ENCODE data around the gene IQGAP1.
"Not testable (repeated sequence)": the region's sequence is repeated elsewhere in the genome, so short reads cannot be mapped to it uniquely, and the experiment has no call there.

The IQGAP1 gene

DNA sequence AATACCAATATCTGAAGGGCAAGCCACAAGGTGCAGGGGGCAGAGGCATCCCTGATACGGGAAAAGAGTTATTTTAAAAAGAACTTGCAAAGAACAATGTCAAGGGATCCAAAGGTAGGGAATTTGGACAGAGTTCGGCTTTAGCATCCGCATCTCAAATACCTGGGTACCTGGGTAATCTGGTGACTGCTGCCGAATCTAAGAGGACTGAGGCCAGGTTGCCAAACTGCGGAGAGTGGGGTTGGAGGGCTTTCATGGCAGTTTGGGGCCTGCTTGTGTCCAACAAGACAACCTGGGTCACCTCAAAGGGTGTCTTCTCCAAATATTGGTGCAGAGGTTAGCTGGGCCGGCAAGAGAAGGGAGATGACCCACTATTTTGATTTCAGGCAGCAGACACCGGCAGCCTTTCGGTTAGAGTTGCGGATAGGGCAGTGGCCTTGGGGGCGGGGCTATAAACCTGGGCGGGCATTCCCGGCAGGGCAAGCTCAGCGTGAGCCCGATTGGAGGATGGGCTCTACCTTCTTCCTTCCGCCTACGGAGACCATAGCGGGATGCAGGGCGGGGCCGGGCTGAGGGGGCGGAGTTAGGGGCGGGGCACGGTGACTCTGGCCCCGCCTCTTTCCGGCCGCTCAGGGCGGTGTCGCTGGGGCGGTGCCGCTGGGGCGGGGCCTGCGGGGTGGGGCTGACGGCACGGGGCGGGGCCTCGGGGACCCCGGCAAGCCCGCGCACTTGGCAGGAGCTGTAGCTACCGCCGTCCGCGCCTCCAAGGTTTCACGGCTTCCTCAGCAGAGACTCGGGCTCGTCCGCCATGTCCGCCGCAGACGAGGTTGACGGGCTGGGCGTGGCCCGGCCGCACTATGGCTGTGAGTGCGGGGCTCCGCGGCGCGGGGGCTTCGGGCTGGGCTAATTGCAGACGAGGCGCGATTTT lies at the start of gene IQGAP1:
Gene IQGAP1, plus strand, starts transcription at position 709 of the 928 bp plus-strand sequence. Its CDS starts 100 bp downstream, at position 809.
- no peak for FAIRE-seq

DNA sequence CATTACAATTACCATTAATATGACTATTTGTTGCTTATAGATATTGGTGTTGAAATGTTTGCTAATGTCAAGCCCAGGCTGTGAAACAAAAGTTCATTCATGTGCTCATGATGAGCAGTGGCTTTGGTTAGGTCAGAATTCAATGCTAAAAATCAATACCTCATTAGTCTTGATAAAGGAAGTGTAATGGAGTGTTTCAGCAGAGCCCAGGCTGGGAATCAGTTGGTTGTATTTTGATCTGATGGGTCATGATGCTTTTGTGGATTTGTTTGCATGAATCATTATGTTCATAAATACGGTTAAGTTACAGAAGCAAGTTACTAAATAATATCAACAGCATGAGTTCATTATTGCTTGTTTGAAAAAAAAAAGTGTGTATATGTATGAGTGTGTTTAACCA lies 49.5 kb upstream of the IQGAP1 start:
- no peak for FAIRE-seq

DNA sequence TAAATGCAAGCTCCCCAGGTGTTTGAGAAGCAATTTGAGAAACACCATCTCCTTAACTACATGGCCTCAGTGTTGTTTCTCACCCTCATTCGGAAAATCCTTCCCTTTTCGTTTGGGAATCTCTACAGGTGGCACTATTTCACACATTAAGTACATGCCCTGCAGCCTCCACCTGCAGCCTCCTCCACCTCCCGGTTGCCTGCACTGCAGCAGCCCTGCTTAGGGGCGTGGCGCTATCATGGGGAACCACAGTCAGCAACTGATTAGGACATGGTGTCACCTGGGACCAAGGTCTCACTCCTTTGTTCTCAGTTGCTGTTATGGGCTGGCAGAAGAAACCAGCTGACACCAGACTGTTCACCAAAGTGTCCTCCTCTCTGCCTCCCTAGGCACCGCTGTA lies 47.7 kb upstream of the IQGAP1 start:
- no peak for FAIRE-seq

- FAIRE-seq: no peak
Observed at GRCh38 chr15:90343302-90343790, 44.7 kb upstream of the IQGAP1 start.

- no peak for FAIRE-seq
Observed at GRCh38 chr15:90344662-90345061, 43.4 kb upstream of the IQGAP1 start.

GRCh38 chr15:90345857-90346256 lies 42.2 kb upstream of the IQGAP1 start:
- no peak for FAIRE-seq

GRCh38 chr15:90347431-90348065 lies 40.5 kb upstream of the IQGAP1 start:
- not testable (repeated sequence) for FAIRE-seq

DNA sequence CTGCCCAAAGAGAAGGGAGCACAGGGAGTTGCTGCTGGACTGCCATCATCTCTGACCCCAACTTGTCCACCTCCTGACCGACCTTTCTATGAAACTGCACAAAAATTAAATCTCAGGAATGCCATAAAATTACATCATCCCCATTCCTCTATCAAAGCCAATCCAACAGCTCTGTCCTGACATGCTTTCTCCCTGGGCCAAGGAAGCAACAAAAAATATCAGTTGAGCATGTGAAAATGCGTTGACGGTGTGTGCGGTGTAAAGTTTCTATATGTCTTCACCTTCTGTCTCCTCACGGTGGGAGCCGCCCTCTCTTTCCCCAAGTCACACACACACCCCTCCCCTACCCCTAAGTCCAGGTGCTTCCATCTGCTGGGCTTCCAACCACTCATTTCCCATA lies 39.6 kb upstream of the IQGAP1 start:
- FAIRE-seq: no peak

GRCh38 chr15:90349072-90349471 lies 39.0 kb upstream of the IQGAP1 start:
- no peak for FAIRE-seq

GRCh38 chr15:90349821-90350220 lies 38.2 kb upstream of the IQGAP1 start:
- FAIRE-seq: no peak

- FAIRE-seq: no peak
Observed at GRCh38 chr15:90351479-90352106, 36.4 kb upstream of the IQGAP1 start.

GRCh38 chr15:90352107-90352893 lies 35.7 kb upstream of the IQGAP1 start, which contains the start of gene ZNF774:
ZNF774 (plus strand) TSS chr15:90352284; CDS start chr15:90354661, 2,377 bp downstream.
- FAIRE-seq: peak; percentile 20

DNA sequence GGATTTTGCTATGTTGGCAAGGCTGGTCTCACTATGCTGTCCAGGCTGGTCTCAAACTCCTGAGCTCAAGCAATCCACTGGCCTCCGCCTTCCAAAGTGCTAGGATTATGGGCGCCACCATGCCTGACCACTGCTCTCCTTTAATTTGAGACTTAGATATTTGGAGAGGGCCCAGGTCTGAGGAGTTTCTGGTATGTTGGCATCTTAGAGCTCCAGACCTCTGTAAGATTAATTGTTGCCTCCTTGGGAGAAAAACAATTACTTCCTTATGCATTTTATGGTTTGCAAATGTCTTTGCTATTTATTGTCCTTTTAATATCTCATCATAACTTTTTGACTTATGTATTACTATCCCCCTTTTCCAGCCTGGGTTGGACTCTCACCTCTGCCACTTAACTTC lies 33.1 kb upstream of the IQGAP1 start:
- FAIRE-seq: no peak

DNA sequence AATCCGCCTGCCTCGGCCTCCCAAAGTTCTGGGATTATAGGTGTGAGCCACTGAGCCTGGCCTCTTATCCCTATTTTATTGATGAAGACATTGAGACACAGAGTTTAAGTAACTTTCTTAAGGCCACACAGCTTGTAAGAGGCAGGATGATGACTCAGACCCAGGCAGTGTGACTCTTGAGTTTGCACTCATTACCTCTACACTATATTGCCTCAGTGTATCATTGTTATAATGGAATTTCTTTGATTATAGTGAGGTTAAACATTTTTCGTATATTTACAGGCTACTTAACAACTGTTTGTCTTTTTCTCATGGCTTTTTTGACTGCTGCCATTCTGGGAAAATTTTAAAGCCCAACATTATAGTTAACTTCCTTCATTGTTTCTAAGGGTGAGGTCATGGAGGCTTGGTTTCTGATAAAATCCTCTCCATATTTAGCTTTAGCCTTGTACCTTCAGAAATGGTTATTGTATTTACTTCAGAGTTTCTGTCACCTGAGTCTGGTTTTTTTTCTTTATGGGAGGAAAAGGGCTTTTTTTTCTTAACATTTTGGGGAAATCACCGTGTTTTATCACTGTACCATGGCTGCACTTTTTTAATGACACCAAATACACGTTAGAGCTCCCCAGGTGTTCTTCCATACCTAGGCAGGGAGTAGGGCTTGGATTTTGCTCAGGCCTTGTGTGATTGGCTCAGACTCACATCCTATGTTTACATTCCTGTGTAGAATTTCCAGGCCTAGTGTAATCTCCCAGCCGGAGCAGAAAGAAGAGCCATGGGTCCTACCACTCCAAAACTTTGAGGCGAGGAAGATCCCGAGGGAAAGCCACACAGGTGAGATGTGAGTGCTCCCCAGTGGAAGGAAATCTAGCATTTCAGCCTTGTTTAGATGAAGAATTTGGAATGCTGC lies 29.7 kb upstream of the IQGAP1 start:
- FAIRE-seq: no peak

DNA sequence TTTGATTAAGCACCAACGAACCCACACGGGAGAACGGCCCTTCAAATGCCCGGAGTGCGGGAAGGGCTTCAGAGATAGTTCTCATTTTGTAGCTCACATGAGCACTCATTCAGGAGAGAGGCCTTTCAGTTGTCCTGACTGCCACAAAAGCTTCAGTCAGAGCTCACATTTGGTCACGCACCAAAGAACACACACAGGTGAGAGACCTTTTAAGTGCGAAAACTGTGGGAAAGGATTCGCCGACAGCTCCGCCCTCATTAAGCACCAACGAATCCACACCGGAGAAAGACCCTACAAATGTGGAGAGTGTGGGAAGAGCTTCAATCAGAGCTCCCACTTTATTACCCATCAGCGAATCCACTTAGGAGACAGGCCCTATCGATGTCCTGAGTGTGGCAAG lies 27.3 kb upstream of the IQGAP1 start:
- FAIRE-seq: no peak

DNA sequence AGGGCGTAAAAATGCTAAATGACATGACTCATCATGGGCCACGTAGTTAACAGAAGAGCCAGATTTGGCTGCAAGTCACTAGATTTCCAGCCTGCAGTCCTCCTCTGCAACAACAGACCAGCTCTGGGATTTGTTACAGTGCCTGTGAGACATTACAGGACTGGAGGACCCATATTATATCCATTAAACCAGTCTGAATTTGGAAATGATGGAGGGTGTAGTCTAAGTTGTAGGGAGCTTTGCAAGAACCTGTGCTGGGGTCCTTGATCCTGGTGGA lies 25.2 kb upstream of the IQGAP1 start:
- no peak for FAIRE-seq

GRCh38 chr15:90364251-90364650 lies 23.8 kb upstream of the IQGAP1 start:
- FAIRE-seq: no peak

DNA sequence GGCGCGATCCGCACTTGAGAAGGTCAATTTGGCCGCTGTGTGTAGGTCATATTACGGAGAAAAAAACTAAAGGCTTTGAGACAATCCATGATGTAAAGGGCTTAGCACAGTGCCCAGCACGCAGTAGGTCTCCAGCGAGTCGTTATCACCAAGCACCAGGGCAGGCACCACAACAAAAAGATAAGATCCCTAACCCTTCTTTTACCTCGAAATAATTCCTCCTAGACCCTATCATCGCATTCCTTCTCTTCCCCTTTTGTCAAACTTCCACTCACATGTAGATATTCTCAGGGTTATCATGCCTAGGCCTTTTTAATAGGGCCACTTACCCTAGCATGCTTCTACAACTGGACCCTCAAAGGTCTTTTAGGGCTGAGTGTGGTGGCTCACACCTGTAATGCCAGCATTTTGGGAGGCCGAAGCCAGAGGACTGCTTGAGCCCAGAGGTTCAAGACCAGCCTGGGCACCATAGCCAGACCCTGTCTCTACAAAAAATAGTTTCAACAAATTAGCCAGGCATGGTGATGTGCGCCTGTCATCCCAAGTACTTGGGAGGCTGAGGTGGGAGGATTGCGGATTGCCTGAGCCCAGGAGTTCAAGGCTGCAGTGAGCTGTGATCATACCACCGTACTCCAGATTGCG lies 22.5 kb upstream of the IQGAP1 start:
- no peak for FAIRE-seq

- FAIRE-seq: no peak
Observed at GRCh38 chr15:90367576-90367975, 20.5 kb upstream of the IQGAP1 start.

GRCh38 chr15:90375071-90375470 lies 13.0 kb upstream of the IQGAP1 start:
- no peak for FAIRE-seq

DNA sequence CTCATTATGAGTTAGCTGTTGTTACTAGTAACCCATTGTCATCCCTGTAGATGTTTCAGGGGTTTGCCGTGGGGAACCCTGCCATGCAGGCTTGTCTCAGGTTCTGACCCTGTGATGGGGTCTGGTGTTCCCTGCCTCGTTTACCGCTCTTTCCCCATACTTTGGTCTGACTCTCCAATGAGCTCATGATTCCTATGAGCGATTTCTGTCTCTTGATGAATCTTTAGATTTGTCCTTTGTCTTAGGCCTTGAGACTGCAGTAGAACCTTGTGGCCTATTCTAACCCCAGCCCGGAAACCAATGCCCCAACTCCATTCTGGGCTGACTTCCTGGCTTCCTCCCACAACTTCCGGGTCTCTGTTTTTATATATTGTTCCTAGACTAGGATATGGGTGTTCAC lies 11.3 kb upstream of the IQGAP1 start:
- FAIRE-seq: no peak
